ENCODE results near the gene PCMT1. TPM values are rescaled to one million over a fixed set of nuclear protein-coding genes. Genes with fewer than 3 reads are reported as not detected.

Gene PCMT1
- total and polyA plus RNA-seq, 2 of the 4 experiments (the other 2 are of a cell fraction): 101 to 109 TPM

GRCh38 chr6:149723262-149723661 lies 26.3 kb upstream of the PCMT1 start:
- WGBS, 2 experiments (ENCODE audit: extremely low coverage in 2 of 2, insufficient read length in 1 of 2): no CpG with 5 or more reads among the region's 4 CpGs
- no peak for ATAC-seq (ENCODE audit: low read depth)
- Histone ChIP-seq H2BK120ac (ENCODE audit: low read depth, low read length) (no peak overlapping the region), H3K18ac (ENCODE audit: low read depth, low read length) (no peak overlapping the region), H3K9ac (ENCODE audit: low read depth, low read length) (no peak overlapping the region), H4K20me1 (ENCODE audit: insufficient read depth, low read length) (no peaks in the 10 kb centered on the region), H3K4me2 (ENCODE audit: low read depth, low read length) (no peak overlapping the region), H3K9me3 (ENCODE audit: control insufficient read depth, insufficient read depth, low read length) (no peaks in the 10 kb centered on the region), H4K91ac (ENCODE audit: insufficient read depth, low read depth, low read length) (no peak overlapping the region), H3K9me1 (ENCODE audit: insufficient read depth, low read length) (no peaks in the 10 kb centered on the region), H2BK15ac (ENCODE audit: low read depth, low read length) (no peak overlapping the region), H2BK20ac (ENCODE audit: low read depth, low read length) (no peak overlapping the region), H3K27ac (ENCODE audit: insufficient read depth, low read length) (no peak overlapping the region), H3K27me3 (ENCODE audit: control insufficient read depth, insufficient read depth, low read length) (no peaks in the 10 kb centered on the region), H3K14ac (replicated peaks; ENCODE audit: low read depth, low read length) (no peak overlapping the region), H4K5ac (ENCODE audit: low read depth, low read length) (no peak overlapping the region), H3K56ac (ENCODE audit: extremely low read depth, insufficient read depth, low read length) (no peak overlapping the region), H2BK5ac (ENCODE audit: low read depth, low read length, poor library complexity, severe bottlenecking) (no peak overlapping the region), H2AFZ (replicated peaks; ENCODE audit: low read length, poor library complexity) (no peak overlapping the region), H3K4me1 (ENCODE audit: control insufficient read depth, insufficient read depth, low read length) (no peaks in the 10 kb centered on the region), H3K79me1 (ENCODE audit: low read depth in 1 of 2, low read length in 2 of 2) (no peaks in the 10 kb centered on the region), H2AK9ac (replicated peaks; ENCODE audit: low read depth, low read length, poor library complexity) (no peak overlapping the region), H3K4me3 (ENCODE audit: insufficient read depth, low read depth, low read length) (no peak overlapping the region), H2AK5ac (ENCODE audit: low read depth, low read length) (no peak overlapping the region), H3K4ac (ENCODE audit: low read depth, low read length) (no peak overlapping the region), H4K8ac (ENCODE audit: low read depth in 2 of 2, low read length in 2 of 2) (no peak overlapping the region), H3K36me3 (ENCODE audit: control insufficient read depth, insufficient read depth, low read length) (0 out of 2 replicates have a peak, but pooled peaks cover 1% of the 10 kb centered on the region), H3K23ac (ENCODE audit: low read depth, low read length) (no peak overlapping the region)
- BruUV-seq (replicated peaks): no TSS peak
- in situ Hi-C loops (cut with MboI; ENCODE audit: low sequenced_read_pairs): loop anchor here (10.0 kb wide), 1 partner anchor 202 kb away; the partner anchor contains the start of gene RAET1G
- intact Hi-C loops (cut with micrococcal nuclease): loop anchor here (1.0 to 10.0 kb wide), 2 partner anchors 200 to 292 kb away; partner anchors contain the start of gene RAET1G
- no peak for DNase-seq
- dilution Hi-C loops (cut with HindIII; ENCODE audit: low sequenced_read_pairs, unreplicated experiment): no loop called here
- CTCF ChIA-PET: interaction anchor here (0.5 to 0.6 kb wide), 3 partner anchors 18 to 238 kb away, joined by 3 to 6 read pairs (median 3); no protein-coding TSS in a partner anchor
- no peak for TF ChIP-seq CEBPB (IDR thresholded peaks at IDR 0.05; ENCODE audit: low read depth, low read length)
- TF ChIP-seq MAFK (IDR thresholded peaks at IDR 0.05; ENCODE audit: low read depth, low read length): peak; percentile 62
- POLR2A ChIA-PET (ENCODE audit: unreplicated experiment): no interaction called here
